Skin of body (tissue), 2 donors: Measurements from ENCODE around the gene RITA1. TPM values are rescaled to one million over a fixed set of nuclear protein-coding genes. Genes with fewer than 3 reads are reported as not detected.
"Not testable (repeated sequence)": the region's sequence is repeated elsewhere in the genome, so short reads cannot be mapped to it uniquely, and the experiment has no call there.

Source experiments
- DNase-seq: peaks from one replicate; lab custom pipeline; 2025; lab: John Stamatoyannopoulos, UW
- total RNA-seq: library from RNA; depleted of rRNA; stranded (reverse); fragments of >200 nt; gene quantifications from one replicate; pipeline ENCODE4 v1.2.3, GENCODE V29; 2014

Gene RITA1
- total RNA-seq, 1 donor from 2014 or later = 5.3 TPM

- no peak for DNase-seq
These were observed 16.0 kb downstream of the RITA1 start for GRCh38 chr12:113201187-113202177.

GRCh38 chr12:113202300-113203075 is 17.0 kb downstream of the RITA1 start:
- DNase-seq = no peak

GRCh38 chr12:113203852-113204760 is 18.6 kb downstream of the RITA1 start:
- DNase-seq = no peak

- no peak for DNase-seq
These were observed 19.3 kb downstream of the RITA1 start for GRCh38 chr12:113204804-113205203.

GRCh38 chr12:113206802-113207201 is 21.3 kb downstream of the RITA1 start:
- not testable (repeated sequence) for DNase-seq

GRCh38 chr12:113207613-113208040 is 22.1 kb downstream of the RITA1 start:
- DNase-seq = no peak

GRCh38 chr12:113208041-113208934 is 22.8 kb downstream of the RITA1 start:
- DNase-seq = no peak

GRCh38 chr12:113211160-113211559 is 25.6 kb downstream of the RITA1 start:
- no peak for DNase-seq

GRCh38 chr12:113214895-113215400 is 29.4 kb downstream of the RITA1 start:
- peak; percentile 44 for DNase-seq

GRCh38 chr12:113216027-113216426 is 30.5 kb downstream of the RITA1 start:
- no peak for DNase-seq

GRCh38 chr12:113220593-113221180 is 35.2 kb downstream of the RITA1 start:
- no peak for DNase-seq

- peak; percentile 100 for DNase-seq
These were observed 35.9 kb downstream of the RITA1 start, which contains the start of gene TPCN1 for GRCh38 chr12:113221181-113221996. TSS of gene TPCN1 (plus strand) at chr12:113221464. CDS start at chr12:113226853, 5,389 bp downstream.

- no peak for DNase-seq
These were observed 36.6 kb downstream of the RITA1 start for GRCh38 chr12:113221997-113222729.

- peak; percentile 77 for DNase-seq
These were observed 37.4 kb downstream of the RITA1 start for GRCh38 chr12:113222730-113223531.

- DNase-seq = no peak
These were observed 39.4 kb downstream of the RITA1 start for GRCh38 chr12:113224955-113225354.

GRCh38 chr12:113226696-113227568 is 41.4 kb downstream of the RITA1 start:
- no peak for DNase-seq
